OCI-LY3 (cell line): ENCODE results near the gene PEX11B.
"Not testable (repeated sequence)": the region's sequence is repeated elsewhere in the genome, so short reads cannot be mapped to it uniquely, and the experiment has no call there.

ENCODE experiments used
- H2AFZ ChIP-seq: fragments of 200-600, 300-600 bp; shearing (Covaris generic); 2 replicates; pipeline ENCODE4 v1.6.0; 2014; ENCODE audit warnings: antibody characterized with exemption, low read depth, low read length
- H3K27ac ChIP-seq: fragments of 200-600, 300-600 bp; sonication (generic); 2 replicates; pipeline ENCODE4 v1.5.1; 2014; ENCODE audit warnings: mild to moderate bottlenecking, low read length, moderate library complexity, mixed read lengths
- H3K27me3 ChIP-seq: fragments of 200-600, 300-600 bp; sonication (generic); 2 replicates; pipeline ENCODE4 v1.6.1; 2014; ENCODE audit warnings: low read depth, low read length, mixed read lengths
- H3K36me3 ChIP-seq: fragments of 200-600, 300-600 bp; sonication (generic); replicated peaks from 2 replicates; pipeline ENCODE3; 2014; ENCODE audit warnings: low read depth, low read length, mixed read lengths
- H3K4me1 ChIP-seq: fragments of 300-600, 200-600 bp; sonication (generic); 2 replicates; pipeline ENCODE4 v1.6.1; 2014; ENCODE audit warnings: low read length, mixed read lengths
- H3K4me2 ChIP-seq: fragments of 200-600, 300-600 bp; sonication (generic); 2 replicates; pipeline ENCODE4 v1.6.1; 2014; ENCODE audit warnings: low read length, mixed read lengths
- H3K4me3 ChIP-seq: fragments of 300-600, 200-600 bp; sonication (generic); 2 replicates; pipeline ENCODE4 v1.5.1; 2014; ENCODE audit warnings: antibody characterized with exemption, mild to moderate bottlenecking, low read length, moderate library complexity
- H3K79me2 ChIP-seq: fragments of 300-600, 200-600 bp; shearing (Covaris generic); 2 replicates; pipeline ENCODE4 v1.6.1; 2014; ENCODE audit warnings: mild to moderate bottlenecking, low read length, mixed read lengths
- H3K9ac ChIP-seq: fragments of 300-600, 200-600 bp; shearing (Covaris generic); 2 replicates; pipeline ENCODE4 v1.6.0; 2014; ENCODE audit warnings: mild to moderate bottlenecking, low read length, moderate library complexity
- H3K9me3 ChIP-seq: fragments of 200-600, 300-600 bp; shearing (Covaris generic); 2 replicates; pipeline ENCODE4 v1.6.1; 2014; ENCODE audit warnings: low read length, mixed read lengths; ENCODE audit not compliant: insufficient read depth
- H4K20me1 ChIP-seq: fragments of 200-600, 300-600 bp; sonication (generic); 2 replicates; pipeline ENCODE4 v1.6.1; 2016; ENCODE audit warnings: low read length, mixed read lengths; ENCODE audit not compliant: insufficient read depth
- EZH2phosphoT487 ChIP-seq: fragments of 200-600 bp; shearing (Covaris generic); IDR thresholded peaks from 2 replicates; pipeline ENCODE4 v1.6.1; 2018; ENCODE audit warnings: antibody characterized with exemption, mixed run types, low read depth
- TF ChIP-seq, protein P1 (sequence below): fragments of 200-600, 300-600 bp; sonication (generic); IDR thresholded peaks from 2 replicates; pipeline ENCODE4 v1.5.1; 2014; ENCODE audit warnings: antibody characterized with exemption, low read length, low read depth

PEX11B gene

GRCh38 chr1:145935708-145936107, 17.2 kb upstream of the PEX11B start:
- no peak overlapping the region for H3K4me3 ChIP-seq
- H3K36me3 ChIP-seq = peaks cover 20% of the 10 kb centered on the region
- no peak overlapping the region for H3K9ac ChIP-seq
- no peaks in the 10 kb centered on the region for H3K79me2 ChIP-seq
- no peak for TF ChIP-seq EZH2phosphoT487
- TF ChIP-seq, protein P1, sequence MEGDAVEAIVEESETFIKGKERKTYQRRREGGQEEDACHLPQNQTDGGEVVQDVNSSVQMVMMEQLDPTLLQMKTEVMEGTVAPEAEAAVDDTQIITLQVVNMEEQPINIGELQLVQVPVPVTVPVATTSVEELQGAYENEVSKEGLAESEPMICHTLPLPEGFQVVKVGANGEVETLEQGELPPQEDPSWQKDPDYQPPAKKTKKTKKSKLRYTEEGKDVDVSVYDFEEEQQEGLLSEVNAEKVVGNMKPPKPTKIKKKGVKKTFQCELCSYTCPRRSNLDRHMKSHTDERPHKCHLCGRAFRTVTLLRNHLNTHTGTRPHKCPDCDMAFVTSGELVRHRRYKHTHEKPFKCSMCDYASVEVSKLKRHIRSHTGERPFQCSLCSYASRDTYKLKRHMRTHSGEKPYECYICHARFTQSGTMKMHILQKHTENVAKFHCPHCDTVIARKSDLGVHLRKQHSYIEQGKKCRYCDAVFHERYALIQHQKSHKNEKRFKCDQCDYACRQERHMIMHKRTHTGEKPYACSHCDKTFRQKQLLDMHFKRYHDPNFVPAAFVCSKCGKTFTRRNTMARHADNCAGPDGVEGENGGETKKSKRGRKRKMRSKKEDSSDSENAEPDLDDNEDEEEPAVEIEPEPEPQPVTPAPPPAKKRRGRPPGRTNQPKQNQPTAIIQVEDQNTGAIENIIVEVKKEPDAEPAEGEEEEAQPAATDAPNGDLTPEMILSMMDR = no peak
- H3K9me3 ChIP-seq = no peaks in the 10 kb centered on the region
- no peak overlapping the region for H2AFZ ChIP-seq
- H3K27me3 ChIP-seq = no peaks in the 10 kb centered on the region
- H3K27ac ChIP-seq = no peak overlapping the region
- no peaks in the 10 kb centered on the region for H4K20me1 ChIP-seq
- no peak overlapping the region for H3K4me2 ChIP-seq
- peaks cover 29% of the 10 kb centered on the region for H3K4me1 ChIP-seq

DNA sequence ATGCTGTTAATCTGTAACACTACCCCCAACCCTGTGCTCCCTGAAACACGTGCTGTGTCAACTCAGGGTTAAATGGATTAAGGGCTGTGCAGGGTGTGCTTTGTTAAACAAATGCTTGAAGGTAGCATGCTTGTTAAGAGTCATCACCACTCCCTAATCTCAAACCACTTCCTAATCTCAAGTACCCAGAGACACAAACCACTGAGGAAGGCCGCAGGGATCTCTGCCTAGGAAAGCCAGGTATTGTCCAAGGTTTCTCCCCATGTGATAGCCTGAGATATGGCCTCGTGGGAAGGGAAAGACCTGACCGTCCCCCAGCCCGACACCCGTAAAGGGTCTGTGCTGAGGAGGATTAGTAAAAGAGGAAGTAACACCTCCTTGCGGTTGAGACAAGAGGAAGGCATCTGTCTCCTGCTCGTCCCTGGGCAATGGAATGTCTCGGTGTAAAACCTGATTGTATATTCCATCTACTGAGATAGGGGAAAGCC, 14.0 kb upstream of the PEX11B start:
- Histone ChIP-seq H3K4me3 (0 out of 2 replicates have a peak overlapping the region, but pooled peaks have one; percentile 35), H3K9ac (peak overlapping the region; percentile 51; the same call in 1 of the 2 replicates), H3K4me2 (peak overlapping the region; percentile 55), H3K4me1 (peaks cover 35% of the 10 kb centered on the region), H3K27ac (peak overlapping the region; percentile 80), H3K36me3 (peaks cover 22% of the 10 kb centered on the region)
- H3K9me3 ChIP-seq, H3K27me3 ChIP-seq, H4K20me1 ChIP-seq, H3K79me2 ChIP-seq, H2AFZ ChIP-seq: not testable (repeated sequence)

DNA sequence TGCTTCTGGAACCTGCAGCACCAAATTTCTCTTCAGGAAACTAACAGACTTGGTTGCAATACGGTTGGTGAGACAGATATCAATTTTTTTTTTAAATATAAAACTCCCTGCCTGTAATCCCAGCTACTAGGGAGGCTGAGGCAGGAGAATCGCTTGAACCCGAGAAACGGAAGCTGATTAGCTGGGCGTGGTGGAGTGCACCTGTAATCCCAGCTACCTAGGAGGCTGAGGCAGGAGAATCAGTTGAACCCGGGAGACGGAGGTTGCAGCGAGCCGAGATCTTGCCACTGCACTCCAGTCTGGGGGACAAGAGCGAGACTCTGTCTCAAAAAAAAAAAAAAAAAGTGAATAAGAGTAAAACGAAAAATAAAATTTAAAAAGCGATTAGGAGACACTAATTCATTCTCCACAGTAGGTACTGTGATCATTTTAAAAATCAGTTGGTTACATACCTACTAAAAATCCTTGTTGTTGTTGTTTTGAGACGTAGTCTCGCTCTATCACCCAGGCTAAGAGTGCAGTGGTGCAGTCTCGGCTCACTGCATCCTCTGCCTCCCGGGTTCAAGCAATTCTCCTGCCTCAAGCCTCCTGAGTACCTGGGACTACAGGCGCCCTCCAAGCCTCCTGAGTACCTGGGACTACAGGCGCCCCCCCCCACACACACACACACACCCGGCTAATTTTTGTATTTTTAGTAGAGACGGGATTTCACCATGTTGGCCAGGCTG, 9.6 kb upstream of the PEX11B start:
- H3K27ac ChIP-seq = peak overlapping the region; percentile 88
- no peaks in the 10 kb centered on the region for H4K20me1 ChIP-seq
- H3K4me1 ChIP-seq = peaks cover 34% of the 10 kb centered on the region
- peak overlapping the region; percentile 80 for H3K4me2 ChIP-seq
- H3K9ac ChIP-seq = peak overlapping the region; percentile 98
- no peaks in the 10 kb centered on the region for H3K9me3 ChIP-seq
- H3K36me3 ChIP-seq = peaks cover 20% of the 10 kb centered on the region
- H2AFZ ChIP-seq = no peak overlapping the region
- TF ChIP-seq, protein P1 = no peak
- TF ChIP-seq EZH2phosphoT487 = no peak
- H3K79me2 ChIP-seq = peaks cover 17% of the 10 kb centered on the region
- H3K27me3 ChIP-seq = no peaks in the 10 kb centered on the region
- peak overlapping the region; percentile 90 for H3K4me3 ChIP-seq

DNA sequence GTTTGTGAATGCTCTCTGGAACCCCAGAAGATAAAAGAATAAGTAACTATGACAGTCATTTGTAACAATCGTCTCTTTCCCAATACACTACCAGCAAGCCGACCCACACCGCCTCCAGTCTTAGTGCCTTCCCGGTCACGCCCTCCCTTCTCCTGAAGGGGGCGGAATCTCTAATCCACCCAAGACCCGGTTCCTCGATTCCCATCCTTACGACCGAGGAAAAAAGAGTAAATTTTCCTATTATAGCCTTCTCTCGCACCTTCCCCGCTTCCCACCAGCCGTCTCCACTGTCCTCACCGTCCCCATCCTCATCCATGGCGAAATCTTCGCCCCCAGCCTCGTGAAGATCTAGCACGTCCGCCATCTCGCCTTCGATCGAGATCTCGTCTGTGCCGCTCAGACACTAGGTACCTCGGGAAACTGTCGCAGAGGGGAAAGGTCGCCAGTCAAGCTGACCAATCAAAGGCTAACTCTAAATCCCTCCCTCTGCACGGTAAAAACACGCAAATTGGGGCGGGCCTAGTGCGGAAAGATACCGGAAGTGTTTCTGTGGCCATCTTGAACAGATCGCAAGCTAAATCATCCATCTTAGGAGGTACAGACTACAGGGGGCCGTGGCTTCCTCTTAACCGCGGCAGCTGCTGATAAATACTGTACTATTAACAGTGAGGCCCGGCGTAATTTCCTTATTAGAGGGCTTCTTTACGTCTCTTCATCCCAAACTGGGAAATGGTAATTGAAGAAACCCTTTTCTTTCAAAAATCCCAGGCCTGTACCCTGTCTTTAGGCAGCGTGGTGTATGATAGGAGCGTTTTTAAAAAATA, 8.8 kb upstream of the PEX11B start, which contains the start of gene RBM8A:
Gene RBM8A, minus strand, starts transcription at position 422 of the 824 bp plus-strand sequence. Its CDS starts 58 bp downstream, at position 364.
- peak within 1 kb of the TSS; percentile 88 for H3K27ac ChIP-seq
- TF ChIP-seq, protein P1 = peak; percentile 62
- no peak for TF ChIP-seq EZH2phosphoT487

More for the DNA sequence above, 8.8 kb upstream of the PEX11B start, which contains the start of gene RBM8A:
- Histone ChIP-seq H3K4me1 (peaks cover 27% of the 10 kb centered on the region), H2AFZ (no peak within 1 kb of the TSS), H4K20me1 (no peaks in the 10 kb centered on the region), H3K4me2 (peak within 1 kb of the TSS; percentile 92), H3K4me3 (peak within 1 kb of the TSS; percentile 90), H3K36me3 (peaks cover 22% of the 10 kb centered on the region), H3K9me3 (no peaks in the 10 kb centered on the region), H3K27me3 (no peaks in the 10 kb centered on the region), H3K79me2 (peaks cover 17% of the 10 kb centered on the region), H3K9ac (peak within 1 kb of the TSS; percentile 98)
